ENCODE measurements around the gene SH3GL3. TPM values are rescaled to one million over a fixed set of nuclear protein-coding genes. Genes with fewer than 3 reads are reported as not detected.

The SH3GL3 gene
- total RNA-seq, 1 experiment from 2014 or later: not detected

DNA sequence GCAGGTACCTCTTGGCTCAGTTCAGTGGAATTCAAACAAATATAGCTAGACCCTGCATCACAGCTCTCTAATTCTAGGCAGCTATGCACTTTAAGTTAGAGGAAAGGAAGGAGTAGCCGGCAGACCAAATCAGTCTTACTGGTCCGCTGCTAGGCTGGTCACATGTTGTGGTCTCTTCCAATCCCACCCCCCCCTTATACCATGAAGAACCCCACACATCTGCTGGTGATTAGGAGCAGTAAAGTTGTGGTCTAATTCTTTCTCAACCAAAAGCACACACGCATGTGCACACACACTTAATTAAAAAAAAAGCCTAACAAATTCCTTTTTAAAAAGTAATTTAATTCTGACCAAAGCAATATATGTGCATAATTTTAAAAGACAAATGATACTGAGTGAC is 16.7 kb upstream of the SH3GL3 start:
- H3K4me1 ChIP-seq (ENCODE audit: control insufficient read depth, insufficient read depth, low read length): no peaks in the 10 kb centered on the region
- H3K27ac ChIP-seq (ENCODE audit: low read length): no peak overlapping the region
- no peaks in the 10 kb centered on the region for H3K36me3 ChIP-seq (ENCODE audit: control insufficient read depth, insufficient read depth, low read length)
- intact Hi-C loops (cut with micrococcal nuclease; ENCODE audit: unreplicated experiment): no loop called here
- H3K27me3 ChIP-seq (ENCODE audit: control insufficient read depth, insufficient read depth, low read length): peaks cover 5% of the 10 kb centered on the region
- in situ Hi-C loops (cut with HindIII; ENCODE audit: low pct_unique_long_range_greater_than_20kb, low sequenced_read_pairs): no loop called here
- POLR2A ChIA-PET: no interaction called here
- no peak overlapping the region for H3K4me3 ChIP-seq (ENCODE audit: low read depth in 2 of 2, low read length in 2 of 2)
- no peak for TF ChIP-seq POLR2AphosphoS5 (IDR thresholded peaks at IDR 0.05; ENCODE audit: low read depth, low read length)
- TF ChIP-seq, protein P1, sequence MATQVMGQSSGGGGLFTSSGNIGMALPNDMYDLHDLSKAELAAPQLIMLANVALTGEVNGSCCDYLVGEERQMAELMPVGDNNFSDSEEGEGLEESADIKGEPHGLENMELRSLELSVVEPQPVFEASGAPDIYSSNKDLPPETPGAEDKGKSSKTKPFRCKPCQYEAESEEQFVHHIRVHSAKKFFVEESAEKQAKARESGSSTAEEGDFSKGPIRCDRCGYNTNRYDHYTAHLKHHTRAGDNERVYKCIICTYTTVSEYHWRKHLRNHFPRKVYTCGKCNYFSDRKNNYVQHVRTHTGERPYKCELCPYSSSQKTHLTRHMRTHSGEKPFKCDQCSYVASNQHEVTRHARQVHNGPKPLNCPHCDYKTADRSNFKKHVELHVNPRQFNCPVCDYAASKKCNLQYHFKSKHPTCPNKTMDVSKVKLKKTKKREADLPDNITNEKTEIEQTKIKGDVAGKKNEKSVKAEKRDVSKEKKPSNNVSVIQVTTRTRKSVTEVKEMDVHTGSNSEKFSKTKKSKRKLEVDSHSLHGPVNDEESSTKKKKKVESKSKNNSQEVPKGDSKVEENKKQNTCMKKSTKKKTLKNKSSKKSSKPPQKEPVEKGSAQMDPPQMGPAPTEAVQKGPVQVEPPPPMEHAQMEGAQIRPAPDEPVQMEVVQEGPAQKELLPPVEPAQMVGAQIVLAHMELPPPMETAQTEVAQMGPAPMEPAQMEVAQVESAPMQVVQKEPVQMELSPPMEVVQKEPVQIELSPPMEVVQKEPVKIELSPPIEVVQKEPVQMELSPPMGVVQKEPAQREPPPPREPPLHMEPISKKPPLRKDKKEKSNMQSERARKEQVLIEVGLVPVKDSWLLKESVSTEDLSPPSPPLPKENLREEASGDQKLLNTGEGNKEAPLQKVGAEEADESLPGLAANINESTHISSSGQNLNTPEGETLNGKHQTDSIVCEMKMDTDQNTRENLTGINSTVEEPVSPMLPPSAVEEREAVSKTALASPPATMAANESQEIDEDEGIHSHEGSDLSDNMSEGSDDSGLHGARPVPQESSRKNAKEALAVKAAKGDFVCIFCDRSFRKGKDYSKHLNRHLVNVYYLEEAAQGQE (IDR thresholded peaks at IDR 0.05; ENCODE audit: insufficient read depth in 1 of 2, low read depth in 2 of 2, low read length in 1 of 2): no peak
- TF ChIP-seq SIN3A (IDR thresholded peaks at IDR 0.05; ENCODE audit: borderline replicate concordance, insufficient read depth, low read depth, low read length): no peak
- TF ChIP-seq TCF7L2 (IDR thresholded peaks at IDR 0.05; ENCODE audit: low read depth, low read length): no peak
- TF ChIP-seq, protein P2, sequence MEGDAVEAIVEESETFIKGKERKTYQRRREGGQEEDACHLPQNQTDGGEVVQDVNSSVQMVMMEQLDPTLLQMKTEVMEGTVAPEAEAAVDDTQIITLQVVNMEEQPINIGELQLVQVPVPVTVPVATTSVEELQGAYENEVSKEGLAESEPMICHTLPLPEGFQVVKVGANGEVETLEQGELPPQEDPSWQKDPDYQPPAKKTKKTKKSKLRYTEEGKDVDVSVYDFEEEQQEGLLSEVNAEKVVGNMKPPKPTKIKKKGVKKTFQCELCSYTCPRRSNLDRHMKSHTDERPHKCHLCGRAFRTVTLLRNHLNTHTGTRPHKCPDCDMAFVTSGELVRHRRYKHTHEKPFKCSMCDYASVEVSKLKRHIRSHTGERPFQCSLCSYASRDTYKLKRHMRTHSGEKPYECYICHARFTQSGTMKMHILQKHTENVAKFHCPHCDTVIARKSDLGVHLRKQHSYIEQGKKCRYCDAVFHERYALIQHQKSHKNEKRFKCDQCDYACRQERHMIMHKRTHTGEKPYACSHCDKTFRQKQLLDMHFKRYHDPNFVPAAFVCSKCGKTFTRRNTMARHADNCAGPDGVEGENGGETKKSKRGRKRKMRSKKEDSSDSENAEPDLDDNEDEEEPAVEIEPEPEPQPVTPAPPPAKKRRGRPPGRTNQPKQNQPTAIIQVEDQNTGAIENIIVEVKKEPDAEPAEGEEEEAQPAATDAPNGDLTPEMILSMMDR (IDR thresholded peaks at IDR 0.05): no peak
- no peak for DNase-seq (ENCODE audit: low read depth, low spot score)
- no peak for ATAC-seq
- no TSS peak for BruUV-seq (replicated peaks)
- H3K9me3 ChIP-seq (ENCODE audit: control insufficient read depth, insufficient read depth, low read depth, low read length): no peaks in the 10 kb centered on the region
- CTCF ChIA-PET: no interaction called here

DNA sequence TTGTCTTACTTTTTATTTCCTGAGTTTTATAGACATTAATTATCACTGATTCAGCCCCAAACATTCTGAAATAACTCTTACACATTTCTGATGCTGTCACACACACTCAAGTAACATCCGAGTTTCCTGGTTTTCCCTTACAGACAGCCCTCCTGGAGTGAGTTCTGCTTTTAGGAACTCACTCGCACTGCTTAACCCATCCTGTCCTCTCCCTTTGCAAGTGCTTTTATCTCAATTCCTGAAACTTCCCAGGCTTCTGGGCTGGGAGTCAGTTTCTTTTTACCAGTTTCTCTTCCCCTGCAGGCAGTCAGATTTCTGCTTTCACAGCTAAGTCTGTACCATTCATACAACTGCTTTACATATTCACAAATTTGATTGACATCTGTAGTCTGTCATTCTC is 15.6 kb upstream of the SH3GL3 start:
- POLR2A ChIA-PET: no interaction called here
- no peak for ATAC-seq

More for the DNA sequence above, 15.6 kb upstream of the SH3GL3 start:
- Histone ChIP-seq H3K9me3 (ENCODE audit: control insufficient read depth, insufficient read depth, low read depth, low read length) (no peaks in the 10 kb centered on the region), H3K4me3 (ENCODE audit: low read depth in 2 of 2, low read length in 2 of 2) (no peak overlapping the region), H3K27me3 (ENCODE audit: control insufficient read depth, insufficient read depth, low read length) (peaks cover 5% of the 10 kb centered on the region), H3K36me3 (ENCODE audit: control insufficient read depth, insufficient read depth, low read length) (no peaks in the 10 kb centered on the region), H3K27ac (ENCODE audit: low read length) (no peak overlapping the region), H3K4me1 (ENCODE audit: control insufficient read depth, insufficient read depth, low read length) (no peaks in the 10 kb centered on the region)
- intact Hi-C loops (cut with micrococcal nuclease; ENCODE audit: unreplicated experiment) (no loop called here), in situ Hi-C loops (cut with HindIII; ENCODE audit: low pct_unique_long_range_greater_than_20kb, low sequenced_read_pairs) (no loop called here)
- CTCF ChIA-PET: no interaction called here
- TF ChIP-seq, protein P1 (IDR thresholded peaks at IDR 0.05; ENCODE audit: insufficient read depth in 1 of 2, low read depth in 2 of 2, low read length in 1 of 2): no peak
- TF ChIP-seq POLR2AphosphoS5 (IDR thresholded peaks at IDR 0.05; ENCODE audit: low read depth, low read length) (no peak), SIN3A (IDR thresholded peaks at IDR 0.05; ENCODE audit: borderline replicate concordance, insufficient read depth, low read depth, low read length) (no peak), TCF7L2 (IDR thresholded peaks at IDR 0.05; ENCODE audit: low read depth, low read length) (no peak)
- TF ChIP-seq, protein P2 (IDR thresholded peaks at IDR 0.05): no peak
- DNase-seq (ENCODE audit: low read depth, low spot score): no peak
- no TSS peak for BruUV-seq (replicated peaks)
